ENCODE results near the gene RELL1.
"Not testable (repeated sequence)": the region's sequence is repeated elsewhere in the genome, so short reads cannot be mapped to it uniquely, and the experiment has no call there.

The RELL1 gene

GRCh38 chr4:37675587-37676290, 10.4 kb downstream of the RELL1 start:
- TF ChIP-seq CTCF (IDR thresholded peaks at IDR 0.05; ENCODE audit: borderline replicate concordance, insufficient read depth, low read depth, low read length), result no peak

GRCh38 chr4:37674439-37674838, 11.7 kb downstream of the RELL1 start:
- H3K4me3 ChIP-seq (ENCODE audit: low read depth, low read length), result no peak overlapping the region
- TF ChIP-seq CTCF (IDR thresholded peaks at IDR 0.05; ENCODE audit: borderline replicate concordance, insufficient read depth, low read depth, low read length), result no peak

More at GRCh38 chr4:37675587-37676290, 10.4 kb downstream of the RELL1 start:
- H3K4me3 ChIP-seq (ENCODE audit: low read depth, low read length), result no peak overlapping the region

- no peak for TF ChIP-seq CTCF (IDR thresholded peaks at IDR 0.05; ENCODE audit: borderline replicate concordance, insufficient read depth, low read depth, low read length)
- no peak overlapping the region for H3K4me3 ChIP-seq (ENCODE audit: low read depth, low read length)
Measured at GRCh38 chr4:37673538-37674192, 12.5 kb downstream of the RELL1 start.

GRCh38 chr4:37671072-37671471, 15.1 kb downstream of the RELL1 start:
- no peak for TF ChIP-seq CTCF (IDR thresholded peaks at IDR 0.05; ENCODE audit: borderline replicate concordance, insufficient read depth, low read depth, low read length)
- H3K4me3 ChIP-seq (ENCODE audit: low read depth, low read length), result no peak overlapping the region

GRCh38 chr4:37670249-37670648, 15.9 kb downstream of the RELL1 start:
- no peak for TF ChIP-seq CTCF (IDR thresholded peaks at IDR 0.05; ENCODE audit: borderline replicate concordance, insufficient read depth, low read depth, low read length)
- no peak overlapping the region for H3K4me3 ChIP-seq (ENCODE audit: low read depth, low read length)

- H3K4me3 ChIP-seq (ENCODE audit: low read depth, low read length), result not testable (repeated sequence)
Measured at GRCh38 chr4:37669124-37669523, 17.1 kb downstream of the RELL1 start.

- no peak for TF ChIP-seq CTCF (IDR thresholded peaks at IDR 0.05; ENCODE audit: borderline replicate concordance, insufficient read depth, low read depth, low read length)
- no peak overlapping the region for H3K4me3 ChIP-seq (ENCODE audit: low read depth, low read length)
Measured at GRCh38 chr4:37667197-37668100, 18.7 kb downstream of the RELL1 start.
